Keratinocyte (primary cell): Measurements from ENCODE around the gene TMC1. TPM values are rescaled to one million over a fixed set of nuclear protein-coding genes. Genes with fewer than 3 reads are reported as not detected.

ENCODE experiments used
- DNase-seq: peaks from one replicate; pipeline ENCODE4 v3.0.0-alpha.2; 2011; ENCODE audit warnings: low read depth, missing footprints, low spot score
- FAIRE-seq: peaks from 2 replicates; lab custom pipeline; 2011; peaks lifted over from hg19 to GRCh38; lab: Jason Lieb, UNC
- H2AFZ ChIP-seq: 2 replicates; pipeline ENCODE4 v1.6.0; 2012; ENCODE audit warnings: low read length, control low read depth, inconsistent platforms; ENCODE audit not compliant: control insufficient read depth
- H3K27ac ChIP-seq: 2 replicates; pipeline ENCODE4 v1.5.1; 2011; ENCODE audit warnings: low read length; ENCODE audit not compliant: control insufficient read depth, insufficient read depth
- H3K27me3 ChIP-seq: 3 replicates; pipeline ENCODE4 v1.6.0; 2011; ENCODE audit warnings: low read length; ENCODE audit not compliant: control insufficient read depth, insufficient read depth; ENCODE audit errors: extremely low read depth
- H3K36me3 ChIP-seq, 2 experiments: 2 replicates in 1 of 2; 3 replicates in 1 of 2; pipeline ENCODE4 v1.5.1; 2011; ENCODE audit warnings: low read length in 2 of 2, mild to moderate bottlenecking in 1 of 2; ENCODE audit not compliant: control insufficient read depth in 2 of 2, insufficient read depth in 2 of 2; ENCODE audit errors: extremely low read depth in 1 of 2
- H3K4me1 ChIP-seq: 3 replicates; pipeline ENCODE4 v1.5.1; 2011; ENCODE audit warnings: low read length; ENCODE audit not compliant: control insufficient read depth, insufficient read depth; ENCODE audit errors: extremely low read depth
- H3K4me2 ChIP-seq: 3 replicates; pipeline ENCODE4 v1.6.0; 2011; ENCODE audit warnings: low read depth, low read length; ENCODE audit not compliant: control insufficient read depth, insufficient read depth; ENCODE audit errors: extremely low read depth
- H3K4me3 ChIP-seq, 3 experiments: fragments of 200-600 bp in 1 of 3; sonication (generic) in 1 of 3; 2 replicates in 2 of 3; 3 replicates in 1 of 3; pipeline ENCODE4 v1.5.1; 2011 to 2016; ENCODE audit warnings: low read length in 3 of 3, mild to moderate bottlenecking in 3 of 3, control low read depth in 2 of 3, inconsistent platforms in 1 of 3, low read depth in 1 of 3, mixed read lengths in 1 of 3, mixed run types in 1 of 3, moderate library complexity in 1 of 3; ENCODE audit not compliant: control insufficient read depth in 2 of 3, insufficient read depth in 2 of 3; ENCODE audit errors: extremely low read depth in 1 of 3
- H3K79me2 ChIP-seq: 2 replicates; pipeline ENCODE4 v1.6.0; 2012; ENCODE audit warnings: low read length; ENCODE audit not compliant: control insufficient read depth, insufficient read depth
- H3K9ac ChIP-seq: 3 replicates; pipeline ENCODE4 v1.6.0; 2011; ENCODE audit warnings: low read length; ENCODE audit not compliant: control insufficient read depth, insufficient read depth; ENCODE audit errors: extremely low read depth
- H3K9me1 ChIP-seq: 3 replicates; pipeline ENCODE4 v1.6.0; 2011; ENCODE audit warnings: low read length; ENCODE audit not compliant: control insufficient read depth, insufficient read depth; ENCODE audit errors: extremely low read depth
- H3K9me3 ChIP-seq: 2 replicates; pipeline ENCODE4 v1.5.1; 2012; ENCODE audit warnings: low read depth, low read length; ENCODE audit not compliant: control insufficient read depth
- H4K20me1 ChIP-seq: 3 replicates; pipeline ENCODE4 v1.6.0; 2011; ENCODE audit warnings: low read length; ENCODE audit not compliant: control insufficient read depth, insufficient read depth; ENCODE audit errors: extremely low read depth
- CTCF ChIP-seq, 3 experiments: IDR thresholded peaks in 1 of 3; conservative IDR thresholded peaks in 1 of 3; optimal IDR thresholded peaks in 1 of 3; 2 replicates in 2 of 3; 3 replicates in 1 of 3; pipeline versions ENCODE3 to v1.5.1; 2011; ENCODE audit warnings: low read length in 3 of 3, mild to moderate bottlenecking in 3 of 3, moderate library complexity in 2 of 3, control low read depth in 1 of 3, inconsistent platforms in 1 of 3; ENCODE audit not compliant: insufficient read depth in 2 of 3; ENCODE audit errors: extremely low read depth in 1 of 3
- EZH2 ChIP-seq: IDR thresholded peaks from one replicate; pipeline ENCODE4 v1.6.1; 2012; ENCODE audit warnings: inconsistent platforms, mild to moderate bottlenecking, low read length, moderate library complexity
- dilution Hi-C: fragments of 300-500 bp; cut with MboI; formaldehyde crosslinking; loops from one replicate; pipeline ENCODE4 v1.7.0; 2020; ENCODE audit warnings: low sequenced_read_pairs; ENCODE audit not compliant: extremely low pct_ligation_motif_present
- polyA plus RNA-seq, 5 experiments: library from polyadenylated mRNA; depleted of rRNA in 3 of 5; stranded (reverse) in 3 of 5; stranded (forward) in 1 of 5; unstranded in 1 of 5; fragments of >200 nt; gene quantifications; 1 replicate in 1 of 5; 2 replicates in 3 of 5; 3 replicates in 1 of 5; pipeline versions ENCODE4 v1.2.1 to v1.2.3, GENCODE V29; 2011 to 2012; ENCODE audit warnings: missing spikeins in 2 of 5, low read depth in 1 of 5, low replicate concordance in 1 of 5

Gene TMC1
- polyA plus RNA-seq, 1 donor (not counting 4 experiments of a cell fraction or from before 2014, with no cell fraction given) = 0.05 TPM

- H3K36me3 ChIP-seq = no peaks in the 10 kb centered on the region
- no peaks in the 10 kb centered on the region for H3K4me1 ChIP-seq
- H2AFZ ChIP-seq = no peak overlapping the region
- H4K20me1 ChIP-seq = no peaks in the 10 kb centered on the region
- no peak for DNase-seq
- H3K4me2 ChIP-seq = no peak overlapping the region
- no peaks in the 10 kb centered on the region for H3K79me2 ChIP-seq
- no peaks in the 10 kb centered on the region for H3K27me3 ChIP-seq
- no peaks in the 10 kb centered on the region for H3K9me1 ChIP-seq
- H3K9me3 ChIP-seq = no peaks in the 10 kb centered on the region
- no peak overlapping the region for H3K9ac ChIP-seq
- TF ChIP-seq CTCF (optimal IDR thresholded peaks at IDR 0.05 in 1 of 3, IDR thresholded peaks at IDR 0.05 in 1 of 3, conservative IDR thresholded peaks at IDR 0.05 in 1 of 3; ENCODE audit: extremely low read depth in 1 of 3, insufficient read depth in 2 of 3, low read length in 3 of 3) (no peak), EZH2 (no peak)
- no peak for FAIRE-seq
- dilution Hi-C loops = no loop called here
- no peak overlapping the region for H3K4me3 ChIP-seq
- no peak overlapping the region for H3K27ac ChIP-seq
Observed at GRCh38 chr9:72755836-72756235, 234.4 kb downstream of the TMC1 start.

GRCh38 chr9:72758944-72759343, 237.5 kb downstream of the TMC1 start:
- Histone ChIP-seq H3K9me3 (no peaks in the 10 kb centered on the region), H3K4me2 (no peak overlapping the region), H3K4me1 (no peaks in the 10 kb centered on the region), H3K9ac (no peak overlapping the region), H3K27me3 (no peaks in the 10 kb centered on the region), H2AFZ (no peak overlapping the region), H3K4me3 (no peak overlapping the region), H3K9me1 (no peaks in the 10 kb centered on the region), H3K27ac (no peak overlapping the region), H3K79me2 (no peaks in the 10 kb centered on the region), H3K36me3 (no peaks in the 10 kb centered on the region), H4K20me1 (no peaks in the 10 kb centered on the region)
- DNase-seq (no peak), FAIRE-seq (no peak)
- dilution Hi-C loops = no loop called here
- TF ChIP-seq EZH2 (no peak), CTCF (optimal IDR thresholded peaks at IDR 0.05 in 1 of 3, IDR thresholded peaks at IDR 0.05 in 1 of 3, conservative IDR thresholded peaks at IDR 0.05 in 1 of 3; ENCODE audit: extremely low read depth in 1 of 3, insufficient read depth in 2 of 3, low read length in 3 of 3) (no peak)
